Measurements from ENCODE around the gene FOXJ2.

GRCh38 chr12:8052679-8053078 lies 20.2 kb downstream of the FOXJ2 start:
- TF ChIP-seq CTCF (IDR thresholded peaks at IDR 0.05) (no peak), POLR2A (IDR thresholded peaks at IDR 0.05) (no peak)

All from lower leg skin (tissue), 3 donors.